Gastrocnemius medialis (tissue), 4 donors: ENCODE data around the gene HSPA12B. TPM values are rescaled to one million over a fixed set of nuclear protein-coding genes. Genes with fewer than 3 reads are reported as not detected.

Source experiments
- ATAC-seq, 2 donors: fragments of 150-250 bp; one replicate each; pipeline ENCODE4 v1.9.1; 2016
- DNase-seq, 2 donors: peaks; one replicate each; pipeline ENCODE4 v3.0.0-alpha.2; 2019
- H3K27ac ChIP-seq, 4 donors: fragments of 200-600 bp; sonication (generic); 1 replicate in 1 of 4; 2 replicates in 3 of 4; pipeline ENCODE4 v1.5.1; 2016 to 2018; ENCODE audit warnings: mild to moderate bottlenecking in 2 of 4, moderate library complexity in 1 of 4
- H3K27me3 ChIP-seq, 3 donors: fragments of 200-600 bp; sonication (generic) in 2 of 3; 1 replicate in 1 of 3; 2 replicates in 2 of 3; pipeline versions ENCODE4 v1.5.1 to v1.6.0; 2016 to 2019; ENCODE audit warnings: mild to moderate bottlenecking in 1 of 3, moderate library complexity in 1 of 3
- H3K36me3 ChIP-seq, 2 donors: fragments of 200-600 bp; sonication (generic) in 1 of 2; one replicate each; pipeline ENCODE4 v1.5.1; 2017 to 2018
- H3K4me1 ChIP-seq, 2 donors: fragments of 200-600 bp; sonication (generic) in 1 of 2; one replicate each; pipeline ENCODE4 v1.5.1; 2016 to 2017; ENCODE audit warnings: mild to moderate bottlenecking in 2 of 2
- H3K4me3 ChIP-seq, 4 donors: fragments of 200-600 bp; sonication (generic) in 3 of 4; 1 replicate in 1 of 4; 2 replicates in 3 of 4; pipeline ENCODE4 v1.5.1; 2016 to 2019; ENCODE audit warnings: mild to moderate bottlenecking in 2 of 4
- H3K9me3 ChIP-seq, 3 donors: fragments of 200-600 bp; sonication (generic) in 2 of 3; 1 replicate in 1 of 3; 2 replicates in 2 of 3; pipeline ENCODE4 v1.5.1; 2016 to 2019
- POLR2A ChIP-seq, 2 donors: fragments of 450-650 bp; IDR thresholded peaks; one replicate each; pipeline ENCODE4 v1.6.1; 2017; ENCODE audit warnings: antibody characterized with exemption in 2 of 2, mild to moderate bottlenecking in 2 of 2, moderate library complexity in 2 of 2
- in situ Hi-C, 4 donors: fragments of 200-750 bp; cut with MboI; loops; one replicate each; pipeline versions ENCODE4 v1.15.0 to v1.8.0; 2017; ENCODE audit warnings: low sequenced_read_pairs in 4 of 4
- intact Hi-C: fragments of 100-400 bp; cut with DNase I; formaldehyde crosslinking; loops from one replicate; pipeline ENCODE4 v1.15.1; 2023; ENCODE audit warnings: low total_unique reads
- total RNA-seq, 4 donors: library from RNA; depleted of rRNA; stranded (reverse); fragments of >200 nt; gene quantifications; one replicate each; pipeline versions ENCODE4 v1.1.0 to v1.2.3, GENCODE V29; 2016
- TF ChIP-seq, protein P1 (sequence below), 5 experiments: fragments of 450-650 bp in 3 of 5; fragments of 200-600 bp in 2 of 5; sonication (generic) in 2 of 5; IDR thresholded peaks in 4 of 5; conservative IDR thresholded peaks in 1 of 5; 1 replicate in 4 of 5; 2 replicates in 1 of 5; pipeline ENCODE4 v1.5.1; 2016 to 2019; ENCODE audit warnings: antibody characterized with exemption in 5 of 5, mild to moderate bottlenecking in 3 of 5, moderate library complexity in 3 of 5

Gene HSPA12B
- total RNA-seq, 4 donors from 2014 or later: 3.7 to 8.5 (median 5.8) TPM

DNA sequence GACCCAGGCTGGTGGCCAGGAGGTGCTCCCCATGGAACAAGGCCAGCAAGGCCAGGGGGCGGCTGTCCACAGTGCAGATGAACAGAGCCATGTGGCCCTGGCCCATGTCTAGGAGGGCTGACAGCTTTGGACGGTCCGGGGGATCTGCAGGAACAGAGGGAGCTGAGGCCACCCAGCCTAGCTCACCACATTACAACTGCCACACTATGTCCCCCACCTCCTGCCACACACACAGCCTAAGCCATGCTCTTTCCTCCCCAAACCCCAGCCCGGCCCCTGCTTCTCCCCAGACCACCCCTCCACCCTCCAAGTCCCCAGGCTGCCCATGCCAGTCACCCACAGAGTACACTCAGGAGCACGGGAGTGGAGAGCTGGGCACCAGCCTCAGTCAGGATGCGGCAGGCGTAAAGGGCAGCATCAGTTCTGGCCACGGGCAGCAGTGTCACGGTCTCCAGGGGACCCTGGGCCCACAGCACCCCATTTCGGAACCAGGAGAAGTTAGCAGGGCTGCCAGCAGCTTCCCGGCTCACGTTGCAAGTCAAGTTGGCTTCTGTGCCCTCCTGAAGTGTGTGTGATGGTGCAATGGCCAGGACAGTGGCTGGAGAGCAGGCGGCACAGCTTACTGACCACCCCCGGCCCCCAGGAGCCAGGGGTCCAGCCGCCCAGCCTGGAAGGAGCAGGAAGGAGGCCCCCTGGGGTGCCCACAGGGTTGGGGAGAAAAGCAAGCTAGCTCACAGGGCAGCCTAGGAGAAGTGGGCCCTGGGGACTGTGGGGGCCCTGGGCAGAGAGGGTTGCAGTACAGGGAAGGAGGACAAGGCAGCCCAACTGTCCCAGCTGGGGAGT lies 35.5 kb upstream of the HSPA12B start:
- TF ChIP-seq, protein P1, sequence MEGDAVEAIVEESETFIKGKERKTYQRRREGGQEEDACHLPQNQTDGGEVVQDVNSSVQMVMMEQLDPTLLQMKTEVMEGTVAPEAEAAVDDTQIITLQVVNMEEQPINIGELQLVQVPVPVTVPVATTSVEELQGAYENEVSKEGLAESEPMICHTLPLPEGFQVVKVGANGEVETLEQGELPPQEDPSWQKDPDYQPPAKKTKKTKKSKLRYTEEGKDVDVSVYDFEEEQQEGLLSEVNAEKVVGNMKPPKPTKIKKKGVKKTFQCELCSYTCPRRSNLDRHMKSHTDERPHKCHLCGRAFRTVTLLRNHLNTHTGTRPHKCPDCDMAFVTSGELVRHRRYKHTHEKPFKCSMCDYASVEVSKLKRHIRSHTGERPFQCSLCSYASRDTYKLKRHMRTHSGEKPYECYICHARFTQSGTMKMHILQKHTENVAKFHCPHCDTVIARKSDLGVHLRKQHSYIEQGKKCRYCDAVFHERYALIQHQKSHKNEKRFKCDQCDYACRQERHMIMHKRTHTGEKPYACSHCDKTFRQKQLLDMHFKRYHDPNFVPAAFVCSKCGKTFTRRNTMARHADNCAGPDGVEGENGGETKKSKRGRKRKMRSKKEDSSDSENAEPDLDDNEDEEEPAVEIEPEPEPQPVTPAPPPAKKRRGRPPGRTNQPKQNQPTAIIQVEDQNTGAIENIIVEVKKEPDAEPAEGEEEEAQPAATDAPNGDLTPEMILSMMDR (IDR thresholded peaks at IDR 0.05 in 4 of 5, conservative IDR thresholded peaks at IDR 0.05 in 1 of 5): no peak
- no peak for TF ChIP-seq POLR2A (IDR thresholded peaks at IDR 0.05)
- Histone ChIP-seq H3K4me1 (no peaks in the 10 kb centered on the region), H3K9me3 (peaks cover 0 to 3% (median 0%) of the 10 kb centered on the region in 3 donors), H3K27ac (no peak overlapping the region), H3K36me3 (no peaks in the 10 kb centered on the region), H3K4me3 (no peak overlapping the region), H3K27me3 (no peaks in the 10 kb centered on the region)
- intact Hi-C loops (no loop called here), in situ Hi-C loops (no loop called here)
- DNase-seq (no peak), ATAC-seq (no peak)

DNA sequence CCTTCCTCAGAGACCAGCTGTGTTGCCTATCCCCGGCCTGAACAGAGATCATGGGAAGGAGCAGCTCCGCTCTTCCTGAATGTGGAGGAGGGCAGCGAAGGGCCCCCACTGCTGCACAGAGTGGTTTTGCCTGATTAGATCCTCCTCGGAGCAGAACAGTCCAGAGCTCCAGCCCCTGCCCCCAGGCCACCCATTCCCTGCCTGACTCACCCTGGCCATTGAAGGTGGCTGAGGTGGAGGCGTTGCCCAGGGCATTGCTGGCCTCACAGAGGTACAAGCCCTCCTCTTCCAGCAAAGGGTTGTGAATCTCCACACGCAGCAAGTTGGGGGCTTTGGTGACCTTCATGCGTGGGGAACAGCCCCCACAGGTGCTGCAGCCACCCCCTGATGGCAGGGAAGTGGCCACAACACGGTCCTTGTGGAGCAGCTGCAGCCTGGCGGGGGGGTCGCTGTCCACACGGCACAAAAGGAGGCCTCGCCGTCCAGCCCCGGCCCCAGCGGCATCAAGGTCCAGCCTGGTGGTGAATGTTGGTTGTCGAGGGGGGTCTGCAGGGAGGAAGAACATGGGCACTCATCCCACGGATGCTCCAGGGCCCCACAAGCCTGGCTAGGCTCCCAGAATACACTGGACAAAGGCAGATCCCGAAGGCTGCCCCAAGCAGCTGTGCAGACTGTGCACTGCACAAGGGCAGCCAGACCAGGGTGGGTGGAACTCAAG lies 34.7 kb upstream of the HSPA12B start:
- TF ChIP-seq, protein P1 (IDR thresholded peaks at IDR 0.05 in 4 of 5, conservative IDR thresholded peaks at IDR 0.05 in 1 of 5): no peak
- TF ChIP-seq POLR2A (IDR thresholded peaks at IDR 0.05): no peak
- no peak for ATAC-seq
- no peak overlapping the region for H3K27ac ChIP-seq
- H3K27me3 ChIP-seq: no peaks in the 10 kb centered on the region
- H3K4me1 ChIP-seq: no peaks in the 10 kb centered on the region
- H3K36me3 ChIP-seq: no peaks in the 10 kb centered on the region
- in situ Hi-C loops: no loop called here
- H3K4me3 ChIP-seq: no peak overlapping the region
- no peak for DNase-seq
- peaks cover 0 to 3% (median 0%) of the 10 kb centered on the region in 3 donors for H3K9me3 ChIP-seq
- intact Hi-C loops: no loop called here

DNA sequence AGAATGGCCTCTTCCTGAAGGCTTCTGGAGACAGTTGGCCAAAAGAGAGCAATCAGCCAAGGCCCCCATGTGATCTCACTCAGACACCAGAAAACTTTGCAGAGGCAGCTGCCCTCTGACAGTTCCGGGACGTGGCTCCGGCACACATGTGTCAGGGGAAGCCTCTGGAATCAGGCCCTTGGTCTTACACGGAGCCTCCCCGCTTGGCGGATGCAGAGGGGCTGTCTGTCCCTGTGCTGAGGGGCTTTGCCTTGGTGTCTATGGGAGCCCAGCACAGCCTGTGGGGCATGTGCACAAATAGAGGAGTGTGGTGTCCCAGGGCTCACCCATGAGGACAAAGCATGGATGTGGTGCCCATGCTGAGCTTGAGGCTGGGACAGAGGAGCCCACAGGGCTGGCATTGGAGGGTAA lies 33.9 kb upstream of the HSPA12B start:
- peaks cover 0 to 3% (median 0%) of the 10 kb centered on the region in 3 donors for H3K9me3 ChIP-seq
- TF ChIP-seq, protein P1 (IDR thresholded peaks at IDR 0.05 in 4 of 5, conservative IDR thresholded peaks at IDR 0.05 in 1 of 5): no peak
- TF ChIP-seq POLR2A (IDR thresholded peaks at IDR 0.05): no peak
- H3K27me3 ChIP-seq: no peaks in the 10 kb centered on the region
- no peak for ATAC-seq
- DNase-seq: no peak
- in situ Hi-C loops (no loop called here), intact Hi-C loops (no loop called here)
- H3K4me1 ChIP-seq: no peaks in the 10 kb centered on the region
- no peak overlapping the region for H3K4me3 ChIP-seq
- no peaks in the 10 kb centered on the region for H3K36me3 ChIP-seq
- no peak overlapping the region for H3K27ac ChIP-seq

DNA sequence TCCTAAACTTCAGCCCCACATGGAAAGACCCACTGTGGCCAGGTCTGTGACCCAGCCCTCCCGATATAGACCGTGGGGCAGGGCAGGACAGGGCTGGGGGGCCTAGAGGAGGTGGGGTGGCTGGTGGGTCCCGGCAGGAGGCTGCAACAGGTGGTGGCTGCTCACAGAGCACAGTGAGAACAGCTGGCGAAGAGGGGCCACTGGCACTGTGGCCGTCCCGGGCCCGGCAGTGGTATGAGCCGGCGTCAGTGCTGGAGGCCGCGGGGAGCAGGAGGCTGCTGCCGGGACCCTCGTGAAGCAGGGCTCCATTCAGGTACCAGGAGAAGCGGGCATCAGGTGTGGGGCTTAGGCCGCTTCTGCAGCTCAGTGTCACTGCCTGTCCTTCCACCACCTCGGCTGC lies 33.4 kb upstream of the HSPA12B start:
- TF ChIP-seq, protein P1 (IDR thresholded peaks at IDR 0.05 in 4 of 5, conservative IDR thresholded peaks at IDR 0.05 in 1 of 5): no peak
- TF ChIP-seq POLR2A (IDR thresholded peaks at IDR 0.05): no peak
- Histone ChIP-seq H3K4me3 (no peak overlapping the region), H3K9me3 (peaks cover 0 to 3% (median 0%) of the 10 kb centered on the region in 3 donors), H3K27ac (no peak overlapping the region), H3K4me1 (no peaks in the 10 kb centered on the region), H3K27me3 (no peaks in the 10 kb centered on the region), H3K36me3 (no peaks in the 10 kb centered on the region)
- ATAC-seq (no peak), DNase-seq (no peak)
- in situ Hi-C loops (no loop called here), intact Hi-C loops (no loop called here)
